GM21619 (cell line): ENCODE data around the gene TMEFF2.
"Not testable (repeated sequence)": the region's sequence is repeated elsewhere in the genome, so short reads cannot be mapped to it uniquely, and the experiment has no call there.

Experiments
- ATAC-seq: cut with Tn5 transposase; IDR thresholded peaks from one replicate; pipeline ENCODE4 v1.9.1; 2021; ENCODE audit not compliant: unreplicated experiment

The TMEFF2 gene

GRCh38 chr2:192130312-192130711 lies 64.4 kb downstream of the TMEFF2 start:
- not testable (repeated sequence) for ATAC-seq

GRCh38 chr2:192128655-192129054 lies 66.1 kb downstream of the TMEFF2 start:
- no peak for ATAC-seq

- no peak for ATAC-seq
These were observed 67.3 kb downstream of the TMEFF2 start for GRCh38 chr2:192127434-192127833.

- ATAC-seq: no peak
These were observed 67.8 kb downstream of the TMEFF2 start for GRCh38 chr2:192126912-192127311.

GRCh38 chr2:192126426-192126825 lies 68.3 kb downstream of the TMEFF2 start:
- ATAC-seq: no peak

- no peak for ATAC-seq
These were observed 70.2 kb downstream of the TMEFF2 start for GRCh38 chr2:192124571-192124970.

GRCh38 chr2:192123847-192124246 lies 70.9 kb downstream of the TMEFF2 start:
- no peak for ATAC-seq

GRCh38 chr2:192122946-192123345 lies 71.8 kb downstream of the TMEFF2 start:
- no peak for ATAC-seq

GRCh38 chr2:192122141-192122540 lies 72.6 kb downstream of the TMEFF2 start:
- ATAC-seq: no peak

GRCh38 chr2:192119536-192119935 lies 75.2 kb downstream of the TMEFF2 start:
- ATAC-seq: no peak

GRCh38 chr2:192117705-192118104 lies 77.0 kb downstream of the TMEFF2 start:
- no peak for ATAC-seq

- not testable (repeated sequence) for ATAC-seq
These were observed 83.2 kb downstream of the TMEFF2 start for GRCh38 chr2:192111536-192111935.

- ATAC-seq: no peak
These were observed 95.0 kb downstream of the TMEFF2 start for GRCh38 chr2:192099742-192100141.

- no peak for ATAC-seq
These were observed 95.8 kb downstream of the TMEFF2 start for GRCh38 chr2:192098814-192099491.

- no peak for ATAC-seq
These were observed 103.3 kb downstream of the TMEFF2 start for GRCh38 chr2:192091476-192091875.

- no peak for ATAC-seq
These were observed 103.8 kb downstream of the TMEFF2 start for GRCh38 chr2:192090911-192091310.

GRCh38 chr2:192087398-192087958 lies 107.3 kb downstream of the TMEFF2 start:
- no peak for ATAC-seq

- ATAC-seq: no peak
These were observed 112.6 kb downstream of the TMEFF2 start for GRCh38 chr2:192082121-192082520.

- not testable (repeated sequence) for ATAC-seq
These were observed 114.6 kb downstream of the TMEFF2 start for GRCh38 chr2:192080096-192080495.

- ATAC-seq: no peak
These were observed 120.9 kb downstream of the TMEFF2 start for GRCh38 chr2:192073878-192074277.

GRCh38 chr2:192072778-192073177 lies 122.0 kb downstream of the TMEFF2 start:
- no peak for ATAC-seq

GRCh38 chr2:192072261-192072660 lies 122.5 kb downstream of the TMEFF2 start:
- no peak for ATAC-seq

GRCh38 chr2:192070099-192070498 lies 124.6 kb downstream of the TMEFF2 start:
- no peak for ATAC-seq
